ENCODE results near the gene DIPK1C.

Gene DIPK1C

DNA sequence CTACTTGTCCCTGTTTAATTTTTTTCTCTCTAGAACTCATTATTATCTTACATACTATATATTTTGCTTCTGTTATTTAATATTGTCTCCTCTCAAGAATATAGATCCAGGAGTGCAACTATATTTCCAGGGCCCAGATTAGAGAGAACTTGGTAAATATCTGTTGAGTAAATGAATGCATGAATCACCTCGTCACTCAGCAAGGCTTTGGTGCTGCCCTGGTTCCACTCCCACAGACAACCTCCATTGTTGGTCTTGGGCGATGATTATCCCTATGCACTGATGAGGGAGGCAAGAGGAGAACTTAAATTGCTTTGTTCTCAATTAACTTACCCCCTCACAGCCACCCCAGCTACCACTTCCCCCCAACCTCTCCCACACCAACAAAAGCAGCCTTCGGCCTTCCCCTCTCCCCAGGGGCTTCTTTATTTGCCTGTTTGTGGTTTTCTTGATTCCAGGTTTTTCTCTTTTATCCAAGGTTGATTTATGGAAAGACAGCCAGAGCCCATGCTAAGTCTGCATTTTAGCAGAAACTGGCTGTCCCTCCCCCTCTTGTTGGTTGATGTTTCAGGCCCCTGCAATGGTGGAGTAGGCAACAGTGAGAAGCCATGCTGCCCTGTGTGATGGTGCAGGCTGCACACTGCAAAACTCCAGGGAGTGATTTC, 17.0 kb upstream of the DIPK1C start:
- Histone ChIP-seq H3K4me3 (ENCODE audit: low read depth, low read length) (no peak overlapping the region), H3K27ac (no peak overlapping the region), H3K27me3 (ENCODE audit: insufficient read depth, low read depth, severe bottlenecking) (peaks cover 4% of the 10 kb centered on the region), H3K36me3 (no peaks in the 10 kb centered on the region), H3K9me3 (ENCODE audit: severe bottlenecking) (peaks cover 11% of the 10 kb centered on the region)
- DNase-seq = no peak
- TF ChIP-seq, protein P1, sequence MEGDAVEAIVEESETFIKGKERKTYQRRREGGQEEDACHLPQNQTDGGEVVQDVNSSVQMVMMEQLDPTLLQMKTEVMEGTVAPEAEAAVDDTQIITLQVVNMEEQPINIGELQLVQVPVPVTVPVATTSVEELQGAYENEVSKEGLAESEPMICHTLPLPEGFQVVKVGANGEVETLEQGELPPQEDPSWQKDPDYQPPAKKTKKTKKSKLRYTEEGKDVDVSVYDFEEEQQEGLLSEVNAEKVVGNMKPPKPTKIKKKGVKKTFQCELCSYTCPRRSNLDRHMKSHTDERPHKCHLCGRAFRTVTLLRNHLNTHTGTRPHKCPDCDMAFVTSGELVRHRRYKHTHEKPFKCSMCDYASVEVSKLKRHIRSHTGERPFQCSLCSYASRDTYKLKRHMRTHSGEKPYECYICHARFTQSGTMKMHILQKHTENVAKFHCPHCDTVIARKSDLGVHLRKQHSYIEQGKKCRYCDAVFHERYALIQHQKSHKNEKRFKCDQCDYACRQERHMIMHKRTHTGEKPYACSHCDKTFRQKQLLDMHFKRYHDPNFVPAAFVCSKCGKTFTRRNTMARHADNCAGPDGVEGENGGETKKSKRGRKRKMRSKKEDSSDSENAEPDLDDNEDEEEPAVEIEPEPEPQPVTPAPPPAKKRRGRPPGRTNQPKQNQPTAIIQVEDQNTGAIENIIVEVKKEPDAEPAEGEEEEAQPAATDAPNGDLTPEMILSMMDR (IDR thresholded peaks at IDR 0.05; ENCODE audit: low read depth, low read length) = no peak

DNA sequence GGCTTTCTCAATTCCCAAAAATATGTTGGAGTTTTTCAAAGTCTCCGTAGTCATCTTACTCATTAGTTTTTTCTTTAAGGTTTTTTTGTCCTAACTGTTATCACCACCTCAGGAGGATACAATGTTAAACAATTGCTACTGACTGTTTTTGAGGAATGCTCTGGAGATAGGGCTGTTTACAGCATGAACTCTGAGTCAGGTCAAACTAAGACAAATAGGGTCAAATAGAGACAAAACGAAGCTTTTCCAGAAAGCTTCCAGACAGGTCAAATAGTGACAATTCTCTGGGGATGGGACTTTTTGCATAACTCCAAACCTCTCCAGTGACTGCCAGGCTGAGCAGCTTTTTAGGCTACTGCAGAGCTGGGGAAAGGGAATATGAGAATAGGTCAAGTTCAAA, 15.2 kb upstream of the DIPK1C start:
- TF ChIP-seq, protein P1 (IDR thresholded peaks at IDR 0.05; ENCODE audit: low read depth, low read length) = no peak
- Histone ChIP-seq H3K9me3 (ENCODE audit: severe bottlenecking) (peaks cover 11% of the 10 kb centered on the region), H3K27ac (no peak overlapping the region), H3K4me3 (ENCODE audit: low read depth, low read length) (no peak overlapping the region), H3K36me3 (no peaks in the 10 kb centered on the region), H3K27me3 (ENCODE audit: insufficient read depth, low read depth, severe bottlenecking) (peaks cover 4% of the 10 kb centered on the region)
- DNase-seq = no peak

DNA sequence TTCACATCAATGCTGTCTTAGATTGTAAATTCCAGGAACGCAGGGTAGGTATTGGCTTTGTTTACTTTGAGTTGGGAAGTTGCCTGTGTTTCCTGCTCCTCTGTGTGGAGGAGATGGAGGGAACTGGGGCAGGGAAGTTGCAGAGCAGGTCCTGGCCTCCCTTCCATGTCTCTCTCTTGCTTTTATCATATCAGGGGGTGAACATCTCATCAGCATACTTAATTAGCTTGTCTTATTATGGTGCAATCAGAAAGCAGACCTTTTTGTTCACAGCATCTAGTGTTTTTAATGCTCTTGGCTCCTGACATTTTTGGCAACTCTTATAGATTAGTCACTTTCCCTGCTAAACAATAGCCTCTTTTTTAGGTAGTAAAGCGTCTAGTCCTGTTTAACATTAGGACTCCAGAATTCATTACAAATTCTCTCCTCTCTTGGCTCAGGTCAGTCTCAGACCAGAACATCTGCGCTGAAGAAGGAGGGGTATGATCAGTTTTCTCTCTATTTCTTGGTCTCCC, 11.5 kb upstream of the DIPK1C start:
- Histone ChIP-seq H3K4me3 (ENCODE audit: low read depth, low read length) (no peak overlapping the region), H3K9me3 (ENCODE audit: severe bottlenecking) (peaks cover 11% of the 10 kb centered on the region), H3K27ac (no peak overlapping the region), H3K27me3 (ENCODE audit: insufficient read depth, low read depth, severe bottlenecking) (peaks cover 4% of the 10 kb centered on the region), H3K36me3 (no peaks in the 10 kb centered on the region)
- no peak for DNase-seq
- TF ChIP-seq, protein P1 (IDR thresholded peaks at IDR 0.05; ENCODE audit: low read depth, low read length) = no peak

DNA sequence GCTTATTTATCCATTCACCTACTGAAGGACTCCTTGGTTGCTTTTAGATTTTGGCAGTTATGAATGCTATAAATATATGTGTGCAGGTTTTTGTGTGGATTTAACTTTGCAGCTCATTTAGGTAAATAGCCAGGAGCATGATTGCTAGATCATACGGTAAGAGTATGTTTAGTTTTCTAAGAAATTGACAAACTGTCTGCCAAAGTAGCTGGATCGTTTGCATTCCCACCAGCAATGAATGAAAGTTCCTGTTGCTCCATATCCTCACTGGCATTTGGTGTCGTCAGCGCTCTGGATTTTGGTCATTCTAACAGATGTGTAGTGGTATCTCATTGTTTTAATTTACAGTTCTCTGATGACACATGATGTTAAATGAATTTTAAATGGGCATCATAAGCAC, 8.7 kb upstream of the DIPK1C start:
- DNase-seq = no peak
- TF ChIP-seq, protein P1 (IDR thresholded peaks at IDR 0.05; ENCODE audit: low read depth, low read length) = no peak
- peaks cover 6% of the 10 kb centered on the region for H3K9me3 ChIP-seq (ENCODE audit: severe bottlenecking)

DNA sequence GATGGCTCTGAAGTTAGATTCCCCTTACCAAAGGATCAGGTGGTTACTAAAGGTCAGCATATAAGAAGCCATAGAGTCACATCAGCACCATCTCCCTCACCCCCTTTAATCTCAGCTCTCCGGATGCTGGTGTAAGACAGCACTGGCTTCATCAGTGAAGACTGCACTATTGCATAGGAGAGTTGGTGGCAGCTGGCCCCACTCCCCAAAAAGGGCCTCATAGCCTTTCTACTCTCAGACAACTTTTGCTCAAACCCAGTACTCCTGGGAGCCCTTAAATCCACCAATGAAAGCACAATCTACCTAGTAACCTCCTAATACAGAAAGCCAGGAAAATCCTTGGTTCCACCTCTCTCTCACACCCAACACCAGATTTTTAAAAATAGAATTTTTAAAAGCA, 6.9 kb upstream of the DIPK1C start:
- Histone ChIP-seq H3K36me3 (no peaks in the 10 kb centered on the region), H3K27me3 (ENCODE audit: insufficient read depth, low read depth, severe bottlenecking) (peaks cover 20% of the 10 kb centered on the region), H3K9me3 (ENCODE audit: severe bottlenecking) (no peaks in the 10 kb centered on the region), H3K4me3 (ENCODE audit: low read depth, low read length) (no peak overlapping the region), H3K27ac (no peak overlapping the region)
- TF ChIP-seq, protein P1 (IDR thresholded peaks at IDR 0.05; ENCODE audit: low read depth, low read length) = no peak
- DNase-seq = no peak

More for the DNA sequence above, 8.7 kb upstream of the DIPK1C start:
- no peak overlapping the region for H3K4me3 ChIP-seq (ENCODE audit: low read depth, low read length)
- no peak overlapping the region for H3K27ac ChIP-seq
- H3K27me3 ChIP-seq (ENCODE audit: insufficient read depth, low read depth, severe bottlenecking) = peaks cover 2% of the 10 kb centered on the region
- H3K36me3 ChIP-seq = no peaks in the 10 kb centered on the region

- TF ChIP-seq, protein P1 (IDR thresholded peaks at IDR 0.05; ENCODE audit: low read depth, low read length) = no peak
- no peak for DNase-seq
- Histone ChIP-seq H3K27me3 (ENCODE audit: insufficient read depth, low read depth, severe bottlenecking) (peaks cover 27% of the 10 kb centered on the region), H3K9me3 (ENCODE audit: severe bottlenecking) (no peaks in the 10 kb centered on the region), H3K4me3 (ENCODE audit: low read depth, low read length) (no peak overlapping the region), H3K36me3 (no peaks in the 10 kb centered on the region), H3K27ac (no peak overlapping the region)
Observed at GRCh38 chr18:74463254-74463653, 6.1 kb upstream of the DIPK1C start.
